ENCODE data around the gene ARHGAP9.

ARHGAP9 gene

DNA sequence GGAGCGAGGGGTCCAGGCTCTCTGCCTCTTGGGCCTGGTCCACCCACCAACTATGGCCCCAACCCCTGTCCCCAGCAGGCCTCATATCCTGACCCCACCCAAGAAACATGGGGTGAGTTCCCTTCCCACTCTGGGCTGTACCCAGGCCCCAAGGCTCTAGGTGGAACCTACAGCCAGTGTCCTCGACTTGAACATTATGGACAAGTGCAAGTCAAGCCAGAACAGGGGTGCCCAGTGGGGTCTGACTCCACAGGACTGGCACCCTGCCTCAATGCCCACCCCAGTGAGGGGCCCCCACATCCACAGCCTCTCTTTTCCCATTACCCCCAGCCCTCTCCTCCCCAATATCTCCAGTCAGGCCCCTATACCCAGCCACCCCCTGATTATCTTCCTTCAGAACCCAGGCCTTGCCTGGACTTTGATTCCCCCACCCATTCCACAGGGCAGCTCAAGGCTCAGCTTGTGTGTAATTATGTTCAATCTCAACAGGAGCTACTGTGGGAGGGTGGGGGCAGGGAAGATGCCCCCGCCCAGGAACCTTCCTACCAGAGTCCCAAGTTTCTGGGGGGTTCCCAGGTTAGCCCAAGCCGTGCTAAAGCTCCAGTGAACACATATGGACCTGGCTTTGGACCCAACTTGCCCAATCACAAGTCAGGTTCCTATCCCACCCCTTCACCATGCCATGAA is 8.6 kb downstream of the ARHGAP9 start:
- H3K27ac ChIP-seq, result no peak overlapping the region
- TF ChIP-seq ZFX (IDR thresholded peaks at IDR 0.05), result no peak
- TF ChIP-seq, protein P1, sequence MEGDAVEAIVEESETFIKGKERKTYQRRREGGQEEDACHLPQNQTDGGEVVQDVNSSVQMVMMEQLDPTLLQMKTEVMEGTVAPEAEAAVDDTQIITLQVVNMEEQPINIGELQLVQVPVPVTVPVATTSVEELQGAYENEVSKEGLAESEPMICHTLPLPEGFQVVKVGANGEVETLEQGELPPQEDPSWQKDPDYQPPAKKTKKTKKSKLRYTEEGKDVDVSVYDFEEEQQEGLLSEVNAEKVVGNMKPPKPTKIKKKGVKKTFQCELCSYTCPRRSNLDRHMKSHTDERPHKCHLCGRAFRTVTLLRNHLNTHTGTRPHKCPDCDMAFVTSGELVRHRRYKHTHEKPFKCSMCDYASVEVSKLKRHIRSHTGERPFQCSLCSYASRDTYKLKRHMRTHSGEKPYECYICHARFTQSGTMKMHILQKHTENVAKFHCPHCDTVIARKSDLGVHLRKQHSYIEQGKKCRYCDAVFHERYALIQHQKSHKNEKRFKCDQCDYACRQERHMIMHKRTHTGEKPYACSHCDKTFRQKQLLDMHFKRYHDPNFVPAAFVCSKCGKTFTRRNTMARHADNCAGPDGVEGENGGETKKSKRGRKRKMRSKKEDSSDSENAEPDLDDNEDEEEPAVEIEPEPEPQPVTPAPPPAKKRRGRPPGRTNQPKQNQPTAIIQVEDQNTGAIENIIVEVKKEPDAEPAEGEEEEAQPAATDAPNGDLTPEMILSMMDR (conservative IDR thresholded peaks at IDR 0.05), result no peak

DNA sequence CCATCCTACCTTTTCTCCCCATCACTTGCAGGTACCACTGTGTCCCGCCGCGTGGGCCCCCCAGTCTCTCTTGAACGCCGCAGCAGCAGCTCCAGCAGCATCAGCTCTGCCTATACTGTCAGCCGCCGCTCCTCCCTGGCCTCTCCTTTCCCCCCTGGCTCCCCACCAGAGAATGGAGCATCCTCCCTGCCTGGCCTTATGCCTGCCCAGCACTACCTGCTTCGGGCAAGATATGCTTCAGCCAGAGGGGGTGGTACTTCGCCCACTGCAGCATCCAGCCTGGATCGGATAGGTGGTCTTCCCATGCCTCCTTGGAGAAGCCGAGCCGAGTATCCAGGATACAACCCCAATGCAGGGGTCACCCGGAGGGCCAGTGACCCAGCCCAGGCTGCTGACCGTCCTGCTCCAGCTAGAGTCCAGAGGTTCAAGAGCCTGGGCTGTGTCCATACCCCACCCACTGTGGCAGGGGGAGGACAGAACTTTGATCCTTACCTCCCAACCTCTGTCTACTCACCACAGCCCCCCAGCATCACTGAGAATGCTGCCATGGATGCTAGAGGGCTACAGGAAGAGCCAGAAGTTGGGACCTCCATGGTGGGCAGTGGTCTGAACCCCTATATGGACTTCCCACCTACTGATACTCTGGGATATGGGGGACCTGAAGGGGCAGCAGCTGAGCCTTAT is 9.2 kb downstream of the ARHGAP9 start:
- TF ChIP-seq, protein P1 (conservative IDR thresholded peaks at IDR 0.05), result no peak

DNA sequence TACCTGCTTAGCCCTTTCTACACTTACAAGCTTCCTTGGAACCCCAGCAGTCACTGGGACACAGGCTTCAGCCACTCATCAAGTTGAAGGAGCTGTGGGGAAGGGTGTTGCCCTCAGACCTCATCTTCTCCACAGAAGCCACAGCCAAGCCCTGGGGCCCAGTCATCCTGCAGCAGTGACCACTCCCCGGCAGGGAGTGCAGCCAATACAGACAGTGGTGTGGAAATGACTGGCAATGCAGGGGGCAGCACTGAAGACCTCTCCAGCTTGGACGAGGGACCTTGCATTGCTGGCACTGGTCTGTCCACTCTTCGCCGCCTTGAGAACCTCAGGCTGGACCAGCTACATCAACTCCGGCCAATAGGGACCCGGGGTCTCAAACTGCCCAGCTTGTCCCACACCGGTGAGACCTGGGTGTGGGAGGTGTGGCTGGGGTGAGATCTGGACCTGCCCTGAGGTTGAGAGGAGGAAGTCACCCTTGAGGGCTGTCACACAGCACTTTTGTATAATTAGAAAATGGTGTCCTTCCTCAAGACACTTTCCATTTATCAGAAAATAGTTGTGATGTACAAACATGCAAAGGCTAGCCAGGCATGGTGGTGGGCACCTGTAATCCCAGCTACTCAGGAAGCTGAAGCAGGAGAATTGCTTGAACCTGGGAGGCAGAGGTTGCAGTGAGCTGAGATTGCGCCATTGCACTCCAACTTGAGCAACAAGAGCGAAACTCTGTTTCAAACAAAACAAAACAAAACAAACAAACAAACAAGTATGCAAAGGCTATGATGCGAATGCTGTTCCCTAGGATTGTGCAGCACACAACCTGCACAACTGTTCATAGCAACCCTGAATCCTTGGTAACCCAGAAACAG is 10.1 kb downstream of the ARHGAP9 start:
- no peak overlapping the region for H3K27ac ChIP-seq
- TF ChIP-seq, protein P1 (conservative IDR thresholded peaks at IDR 0.05), result no peak
- TF ChIP-seq ZFX (IDR thresholded peaks at IDR 0.05), result no peak

More for the DNA sequence above, 9.2 kb downstream of the ARHGAP9 start:
- H3K27ac ChIP-seq, result no peak overlapping the region

DNA sequence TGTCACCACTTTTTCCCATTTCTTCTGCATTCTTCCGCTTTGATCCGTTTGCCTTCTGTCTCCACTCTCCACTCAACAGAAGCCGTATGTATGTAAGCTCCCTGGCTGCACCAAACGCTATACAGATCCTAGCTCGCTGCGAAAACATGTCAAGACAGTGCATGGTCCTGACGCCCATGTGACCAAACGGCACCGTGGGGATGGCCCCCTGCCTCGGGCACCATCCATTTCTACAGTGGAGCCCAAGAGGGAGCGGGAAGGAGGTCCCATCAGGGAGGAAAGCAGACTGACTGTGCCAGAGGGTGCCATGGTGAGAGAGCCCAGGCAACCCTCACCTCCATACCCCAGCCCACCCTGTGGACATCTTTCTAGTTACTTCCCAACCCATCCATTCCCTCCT is 11.8 kb downstream of the ARHGAP9 start:
- no peak overlapping the region for H3K27ac ChIP-seq
- no peak for TF ChIP-seq ZFX (IDR thresholded peaks at IDR 0.05)
- TF ChIP-seq, protein P1 (conservative IDR thresholded peaks at IDR 0.05), result no peak

DNA sequence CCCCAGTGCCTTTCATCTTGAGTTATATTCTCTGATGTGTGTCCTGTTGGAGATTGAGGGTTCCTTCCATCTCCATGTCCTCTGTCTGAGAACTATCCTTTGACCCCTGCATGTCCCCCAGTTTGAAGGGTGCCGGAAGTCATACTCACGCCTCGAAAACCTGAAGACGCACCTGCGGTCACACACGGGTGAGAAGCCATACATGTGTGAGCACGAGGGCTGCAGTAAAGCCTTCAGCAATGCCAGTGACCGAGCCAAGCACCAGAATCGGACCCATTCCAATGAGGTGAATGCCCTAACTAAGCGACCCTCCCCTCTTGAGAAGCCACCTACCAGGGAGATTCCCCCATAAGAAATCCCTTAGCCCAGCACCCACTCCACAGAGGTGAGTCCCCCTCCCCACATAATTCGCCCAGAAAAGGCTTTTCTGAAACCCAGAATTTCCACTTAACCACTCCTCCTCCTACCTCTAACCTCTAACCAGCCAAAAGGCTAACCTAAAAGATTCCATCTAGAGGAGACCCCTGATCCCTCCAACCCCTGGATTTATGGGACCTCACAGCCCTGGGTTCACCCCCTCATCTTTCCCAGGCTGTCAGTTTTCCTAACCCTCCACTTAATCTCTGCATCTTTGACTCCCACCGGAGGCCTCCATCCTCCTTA is 12.3 kb downstream of the ARHGAP9 start:
- TF ChIP-seq, protein P1 (conservative IDR thresholded peaks at IDR 0.05), result no peak
- no peak for TF ChIP-seq ZFX (IDR thresholded peaks at IDR 0.05)
- H3K27ac ChIP-seq, result no peak overlapping the region

DNA sequence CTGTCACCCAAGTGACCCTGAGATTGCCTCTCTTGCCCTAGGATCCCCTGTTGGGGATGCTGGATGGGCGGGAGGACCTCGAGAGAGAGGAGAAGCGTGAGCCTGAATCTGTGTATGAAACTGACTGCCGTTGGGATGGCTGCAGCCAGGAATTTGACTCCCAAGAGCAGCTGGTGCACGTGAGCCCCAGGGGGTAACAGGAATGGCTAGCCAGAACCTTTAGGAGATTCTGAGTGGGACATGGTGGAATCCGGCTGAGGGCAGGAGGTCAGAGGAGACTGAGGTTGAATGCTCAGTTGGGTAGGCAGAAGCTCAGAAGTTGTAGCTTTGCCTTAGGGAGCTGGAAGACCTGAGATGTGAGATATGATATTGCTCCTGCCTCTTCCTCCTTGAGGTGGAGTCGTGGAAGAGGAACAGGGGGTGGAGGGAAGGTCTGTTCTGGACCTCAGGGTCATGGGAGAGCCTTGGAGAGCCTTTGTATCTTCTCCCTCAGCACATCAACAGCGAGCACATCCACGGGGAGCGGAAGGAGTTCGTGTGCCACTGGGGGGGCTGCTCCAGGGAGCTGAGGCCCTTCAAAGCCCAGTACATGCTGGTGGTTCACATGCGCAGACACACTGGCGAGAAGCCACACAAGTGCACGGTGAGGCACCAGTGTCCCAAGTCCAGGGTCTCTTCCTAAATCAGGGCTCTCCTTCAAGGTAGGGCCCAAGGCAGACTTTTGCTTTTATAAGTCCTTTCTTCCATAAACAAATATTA is 13.7 kb downstream of the ARHGAP9 start:
- H3K27ac ChIP-seq, result no peak overlapping the region
- TF ChIP-seq, protein P1 (conservative IDR thresholded peaks at IDR 0.05), result no peak
